GM21786 (cell line): ENCODE results near the gene PROSER2.

Experiments
- ATAC-seq: cut with Tn5 transposase; IDR thresholded peaks from one replicate; pipeline ENCODE4 v1.9.1; 2021; ENCODE audit not compliant: unreplicated experiment

Gene PROSER2

DNA sequence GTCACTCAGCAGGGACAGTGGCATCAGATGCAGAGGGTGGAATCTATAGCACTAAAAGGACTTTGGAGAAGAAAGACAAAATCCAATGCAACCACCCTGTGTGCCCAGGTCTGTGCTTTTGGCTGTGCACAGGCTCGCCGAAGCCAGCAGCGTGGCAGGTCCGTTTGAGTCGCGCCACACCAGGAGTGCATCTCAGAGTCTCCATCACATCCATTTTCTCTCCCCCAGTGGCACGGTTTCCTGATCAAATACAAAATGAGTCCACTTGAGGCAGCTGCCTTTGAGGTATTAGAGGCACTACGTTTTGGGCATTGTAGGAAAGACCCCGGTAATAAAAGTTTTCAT, 23.4 kb upstream of the PROSER2 start:
- no peak for ATAC-seq

DNA sequence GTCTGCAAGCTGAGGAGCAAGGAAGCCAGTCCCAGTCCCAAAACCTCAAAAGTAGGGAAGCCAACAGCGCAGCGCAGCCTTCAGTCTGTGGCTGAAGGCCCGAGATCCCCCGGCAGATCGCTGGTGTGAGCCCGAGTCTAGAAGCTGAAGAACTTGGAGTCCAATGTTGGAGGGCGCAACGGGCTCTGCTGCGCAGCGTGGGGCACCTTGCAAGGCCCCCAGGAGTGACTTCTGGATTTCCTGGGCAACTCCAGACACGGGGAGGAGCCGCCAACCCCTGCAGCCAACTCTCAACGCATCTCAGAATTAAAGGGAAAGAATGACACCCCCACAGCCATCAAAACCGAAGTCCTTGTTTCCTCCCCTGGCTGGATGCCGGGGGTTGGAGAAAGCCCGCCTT, 18.8 kb upstream of the PROSER2 start:
- no peak for ATAC-seq

DNA sequence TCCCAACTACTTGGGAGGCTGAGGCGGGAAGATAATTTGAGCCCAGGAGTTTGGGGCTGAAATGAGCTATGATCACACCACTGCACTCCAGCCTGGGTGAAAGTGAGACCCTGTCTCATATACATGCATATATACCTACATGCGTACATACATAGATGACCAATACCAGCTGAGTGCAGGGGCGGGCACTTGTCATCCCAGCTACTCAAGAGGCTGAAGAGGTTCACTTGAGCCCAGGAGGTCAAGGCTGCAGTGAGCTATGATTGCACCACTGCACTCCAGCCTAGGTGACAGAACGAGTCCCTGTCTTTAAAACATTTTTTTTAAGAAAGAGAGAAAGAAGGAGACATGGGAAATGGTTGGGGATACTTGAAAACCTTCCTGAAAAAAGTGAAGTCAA, 17.4 kb upstream of the PROSER2 start:
- ATAC-seq = no peak

DNA sequence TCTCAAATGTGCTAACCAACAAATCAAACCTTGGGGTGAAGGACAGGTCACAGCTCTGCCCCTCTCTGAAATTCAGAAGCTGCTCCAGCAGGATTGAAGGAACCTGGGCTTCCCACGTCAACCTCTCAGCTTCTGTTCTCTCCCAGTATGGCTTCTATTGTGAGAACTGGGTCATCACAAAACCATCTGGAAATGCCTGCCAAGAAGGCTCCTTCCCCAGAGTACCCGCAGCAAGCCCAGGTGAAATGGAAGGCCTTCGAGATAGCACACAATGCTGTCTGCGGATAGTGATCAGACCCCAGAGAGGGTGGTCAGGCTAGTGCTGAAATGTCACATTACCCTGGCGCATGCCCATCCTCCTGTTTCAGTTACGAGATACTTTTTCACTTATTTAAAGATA, 16.4 kb upstream of the PROSER2 start:
- ATAC-seq = no peak

DNA sequence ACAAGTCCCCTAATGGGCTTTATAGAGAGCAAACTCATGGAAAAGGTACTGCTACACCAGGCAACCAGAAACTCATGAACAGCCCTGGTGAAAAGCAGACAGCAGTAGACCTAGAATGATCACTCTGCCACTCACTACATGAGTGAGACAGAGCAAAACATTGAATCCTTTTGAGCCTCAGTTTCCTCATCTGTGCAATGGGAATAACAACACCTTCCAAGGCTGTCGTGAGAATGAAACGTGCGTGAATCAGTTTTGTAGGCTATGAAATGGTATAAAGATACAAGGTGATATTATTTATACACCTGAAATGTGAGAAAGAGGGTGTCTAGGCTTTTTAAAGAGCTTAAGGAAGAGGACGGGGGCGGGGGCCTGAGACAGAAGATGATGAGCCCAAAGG, 14.3 kb upstream of the PROSER2 start:
- no peak for ATAC-seq

DNA sequence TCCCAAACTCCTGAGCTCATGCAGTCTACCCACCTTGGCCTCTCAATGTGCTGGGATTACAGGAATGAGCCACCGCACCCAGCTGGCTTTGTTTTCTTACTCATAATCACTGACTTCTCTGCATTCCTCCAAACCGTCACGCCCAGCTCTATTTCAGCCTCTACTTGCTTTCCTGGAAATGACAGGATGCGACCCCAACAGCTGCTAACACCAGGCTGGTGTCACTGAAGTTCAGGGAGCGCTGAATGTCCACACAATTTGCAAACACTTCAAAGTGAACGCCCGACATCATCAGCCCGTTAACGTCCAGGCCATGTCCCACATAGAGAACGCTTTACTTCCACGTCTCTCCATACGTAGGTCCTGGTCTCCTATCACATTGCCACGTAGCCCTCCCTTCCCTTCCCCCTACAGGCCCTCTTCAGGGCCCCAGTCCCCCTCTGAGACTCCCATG, 12.8 kb upstream of the PROSER2 start:
- ATAC-seq = no peak

DNA sequence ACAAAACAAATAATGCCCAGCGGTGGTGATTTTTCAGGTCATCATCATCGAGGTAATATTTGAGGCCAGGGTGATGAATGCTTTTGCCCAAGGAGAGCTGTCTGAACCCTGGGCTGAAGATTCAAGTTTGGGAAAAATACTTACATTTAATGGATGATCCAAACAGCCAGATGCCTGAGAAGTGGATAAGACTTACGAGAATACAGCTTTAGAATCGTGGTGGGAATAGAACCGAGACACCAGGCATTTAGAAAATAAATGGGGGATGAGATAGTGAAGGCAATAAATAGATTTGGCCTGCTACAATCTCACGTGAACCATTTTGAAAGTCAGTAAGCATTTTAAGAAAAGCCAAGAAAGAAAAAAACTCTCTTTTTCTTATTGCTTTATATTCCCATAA, 12.2 kb upstream of the PROSER2 start:
- no peak for ATAC-seq

DNA sequence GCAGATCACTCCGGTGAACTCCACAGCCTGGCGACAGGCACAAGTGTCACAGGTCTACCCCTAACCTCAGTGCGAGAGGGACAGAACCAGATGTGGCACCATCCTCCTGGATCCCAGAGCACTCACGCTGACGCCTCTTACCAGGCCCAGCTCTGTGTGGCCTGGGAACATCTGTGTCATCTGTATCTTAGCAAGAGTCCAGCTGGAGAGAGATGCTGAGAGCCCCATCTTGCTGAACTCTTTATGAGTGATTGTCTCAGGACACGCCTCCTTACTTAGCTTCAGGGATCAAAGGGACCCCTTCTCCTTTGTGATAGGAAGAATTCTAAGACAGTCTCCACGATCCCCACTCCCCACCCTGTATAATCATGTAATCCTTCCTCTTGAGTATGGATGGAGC, 10.0 kb upstream of the PROSER2 start:
- ATAC-seq = no peak

DNA sequence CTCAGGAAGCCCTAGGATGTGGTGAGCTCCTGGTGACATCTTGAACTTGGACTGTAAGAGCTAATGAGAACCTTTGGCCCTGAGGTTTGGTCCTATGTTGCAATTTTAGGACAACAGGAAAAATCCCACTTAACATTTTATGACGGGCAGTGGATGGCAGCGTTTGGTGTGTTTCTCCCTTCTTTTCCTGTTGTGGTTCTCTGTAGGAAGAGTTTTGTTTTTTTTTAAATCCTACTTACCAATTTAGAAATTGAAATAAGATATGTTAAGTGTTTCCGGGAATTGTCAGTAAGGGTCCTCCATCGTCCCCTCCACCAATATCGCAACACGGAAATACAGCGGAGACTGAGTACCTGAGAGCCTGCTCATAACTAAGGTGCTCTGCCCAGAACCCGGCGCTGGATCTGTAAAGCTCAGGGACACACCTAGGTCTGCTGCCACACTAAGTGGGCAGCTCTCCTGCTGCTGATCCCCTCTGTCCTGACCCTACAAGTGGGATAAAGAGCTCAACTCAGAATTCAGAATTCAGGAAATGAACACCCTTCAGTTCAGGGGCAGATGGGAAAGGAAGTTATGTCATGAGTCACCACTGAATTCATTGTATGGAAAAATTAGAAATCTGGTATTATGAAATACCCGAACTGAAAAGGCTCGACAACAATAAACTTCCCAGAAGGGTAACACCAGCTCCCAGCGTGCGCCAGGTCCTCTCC, 9.1 kb upstream of the PROSER2 start:
- no peak for ATAC-seq

DNA sequence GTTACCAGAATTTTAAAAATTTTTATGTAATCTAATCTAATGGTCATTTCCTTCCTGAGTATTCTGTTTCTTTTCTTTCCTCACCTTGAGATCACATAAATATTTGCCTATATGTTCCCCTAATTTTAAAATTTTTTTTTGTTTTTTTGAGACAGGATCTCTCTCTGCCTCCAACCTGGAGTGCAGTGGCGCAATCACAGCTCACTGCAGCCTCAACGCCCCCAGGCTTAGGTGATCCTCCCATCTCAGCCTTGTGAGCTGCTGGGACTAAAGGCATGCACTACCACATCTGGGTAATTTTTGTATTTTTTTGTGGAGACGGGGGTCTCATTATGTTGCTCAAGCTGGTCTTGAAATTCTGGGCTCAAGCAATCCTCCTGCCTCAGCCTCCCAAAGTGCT, 4.1 kb upstream of the PROSER2 start:
- ATAC-seq = no peak

DNA sequence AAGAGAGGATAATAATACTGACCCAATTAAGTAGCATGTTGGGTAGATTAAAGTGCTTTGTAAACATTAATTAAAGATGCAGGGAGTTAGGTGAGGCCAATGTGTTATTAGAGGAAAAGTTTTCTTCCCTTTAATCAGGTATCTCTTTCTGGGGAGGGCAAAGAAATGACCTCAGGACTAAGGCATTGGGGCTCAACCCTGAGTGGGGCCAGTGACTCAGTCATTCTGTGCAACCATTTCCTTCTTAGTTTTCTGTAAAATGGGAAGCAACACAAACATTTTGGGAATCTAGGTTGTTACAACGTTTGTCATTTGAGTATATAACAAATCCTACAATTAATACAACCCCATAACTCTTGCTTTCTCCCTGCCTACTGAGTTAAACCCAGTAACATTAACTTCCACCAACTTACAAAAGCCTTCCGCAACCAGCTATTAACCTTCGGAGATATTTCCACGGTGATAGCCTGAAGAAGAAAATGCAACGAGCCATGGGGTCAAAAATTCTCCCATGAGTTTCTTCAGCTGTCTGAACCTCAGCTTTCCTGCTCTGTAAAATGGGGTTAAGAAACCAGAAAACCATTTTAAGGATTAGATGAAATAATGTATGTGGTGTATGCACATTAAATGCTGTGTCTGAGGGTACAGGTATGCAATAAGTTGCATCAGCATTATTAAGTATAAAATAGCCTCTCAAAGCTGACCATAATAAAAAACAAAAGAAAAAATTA, 965 bp upstream of the PROSER2 start:
- ATAC-seq = no peak

DNA sequence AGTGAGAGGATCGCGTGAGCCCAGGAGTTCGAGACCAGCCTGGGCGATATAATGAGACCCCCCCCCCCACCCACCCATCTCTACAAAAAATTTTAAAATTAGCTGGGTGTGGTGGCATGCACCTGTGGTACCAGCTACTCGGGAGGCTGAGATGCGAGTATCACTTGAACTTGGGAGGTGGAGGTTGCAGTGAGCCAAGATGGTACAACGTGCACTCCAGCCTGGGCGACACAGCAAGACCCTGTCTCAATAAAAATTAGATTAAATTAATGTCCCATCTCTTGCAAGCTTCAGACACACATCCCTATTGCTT, 391 bp upstream of the PROSER2 start:
- ATAC-seq = no peak

DNA sequence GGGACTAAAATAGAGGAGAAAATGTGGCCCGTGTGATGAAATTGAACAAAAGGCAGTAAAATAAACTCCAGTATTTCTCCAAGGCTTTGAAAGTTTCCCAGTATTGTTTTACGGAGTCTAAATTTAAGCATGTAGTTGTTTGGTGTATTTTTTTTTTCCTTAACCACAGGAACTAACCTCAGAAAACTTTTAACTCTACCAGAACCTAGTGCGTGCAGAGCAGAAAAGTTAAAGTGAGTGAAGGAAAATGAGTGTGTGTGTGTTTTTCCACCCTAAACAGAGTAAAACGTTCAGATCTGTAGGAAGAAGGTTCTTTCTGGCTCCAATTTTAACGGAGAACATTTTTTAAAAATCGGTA, 812 bp downstream of the PROSER2 start:
- ATAC-seq = no peak

DNA sequence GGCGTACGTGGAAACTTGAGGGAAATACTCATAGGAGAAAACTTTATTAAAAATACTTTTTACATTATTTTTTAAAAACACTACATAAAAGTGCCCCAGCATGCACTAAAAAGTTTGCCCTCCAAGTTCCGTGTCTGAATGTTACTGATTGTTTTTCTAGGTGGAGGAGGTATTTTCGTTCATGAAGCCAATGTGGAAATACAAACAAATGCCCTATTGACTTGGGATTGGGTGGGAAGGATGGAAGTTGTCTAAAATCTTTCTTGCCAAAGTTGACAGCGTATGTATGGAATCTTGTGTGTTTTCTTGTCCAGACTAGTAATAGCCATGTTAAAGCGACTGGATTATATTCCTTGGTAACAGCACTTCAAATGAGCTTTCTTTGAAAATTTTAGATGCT, 1.2 kb downstream of the PROSER2 start:
- no peak for ATAC-seq

DNA sequence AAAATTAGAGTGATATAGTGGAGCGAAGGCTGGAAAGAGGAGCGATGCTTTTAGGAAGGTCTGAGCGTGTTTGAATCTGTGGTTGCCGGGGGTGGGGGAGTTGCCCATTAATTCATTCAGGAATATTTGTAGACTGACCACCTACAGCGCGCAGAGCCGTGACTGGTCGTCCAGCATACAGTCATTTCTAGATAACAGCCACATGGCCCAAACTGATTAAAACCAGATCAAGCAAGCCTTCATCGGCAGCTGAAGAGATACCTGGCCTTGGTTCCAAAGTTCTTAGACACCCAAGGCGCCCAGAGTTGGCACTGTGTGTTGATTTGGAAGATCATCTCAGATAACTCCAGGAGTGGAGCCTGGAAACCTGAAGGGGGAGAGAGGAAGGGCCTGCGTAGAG, 1.7 kb downstream of the PROSER2 start:
- no peak for ATAC-seq

DNA sequence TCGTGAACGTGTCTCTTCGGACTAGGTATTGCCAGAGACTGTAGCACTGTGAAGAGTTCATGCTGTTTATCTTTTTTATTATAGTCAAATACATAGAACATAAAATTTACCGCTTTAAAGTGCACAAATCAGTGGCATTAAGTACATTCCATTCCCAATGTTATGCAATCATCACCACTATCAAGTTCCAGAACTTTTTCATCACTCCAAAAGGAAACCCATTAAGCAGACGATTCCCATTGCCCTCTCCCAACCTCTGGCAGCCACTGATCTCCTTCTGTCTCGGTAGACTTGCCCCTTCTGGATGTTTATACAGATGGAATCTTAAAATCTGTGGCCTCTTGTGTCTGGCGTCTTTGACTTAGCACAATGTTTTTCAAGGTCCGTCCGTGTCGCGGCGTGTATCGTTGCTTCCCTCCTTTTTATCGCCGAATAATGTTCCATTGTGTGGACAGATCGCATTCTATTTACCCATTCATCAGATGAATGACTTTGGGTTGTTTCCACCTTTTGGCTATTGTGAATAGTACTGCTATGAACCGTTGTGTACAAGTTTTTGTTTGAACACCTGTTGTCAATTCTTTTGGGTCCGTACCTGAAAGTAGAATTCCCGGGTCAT, 2.7 kb downstream of the PROSER2 start:
- ATAC-seq = no peak

DNA sequence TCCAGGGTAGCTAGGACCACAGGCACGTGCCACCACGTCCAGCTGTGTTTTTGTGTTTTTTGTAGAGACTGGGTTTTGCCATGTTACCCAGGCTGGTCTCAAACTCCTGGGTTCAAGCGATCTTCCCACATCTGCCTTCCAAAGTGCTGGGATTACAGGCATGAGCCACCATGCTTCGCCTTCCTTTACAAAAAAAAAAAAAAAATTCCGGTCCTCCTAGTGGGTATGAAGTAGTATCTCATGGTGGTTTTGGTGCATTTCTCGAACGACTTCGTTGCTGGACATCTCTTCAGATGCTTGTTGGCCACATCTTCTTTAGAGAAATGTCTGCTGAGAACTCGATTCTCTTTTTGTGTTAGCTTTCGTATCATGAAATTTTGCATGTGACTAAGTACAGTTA, 3.9 kb downstream of the PROSER2 start:
- ATAC-seq = no peak

DNA sequence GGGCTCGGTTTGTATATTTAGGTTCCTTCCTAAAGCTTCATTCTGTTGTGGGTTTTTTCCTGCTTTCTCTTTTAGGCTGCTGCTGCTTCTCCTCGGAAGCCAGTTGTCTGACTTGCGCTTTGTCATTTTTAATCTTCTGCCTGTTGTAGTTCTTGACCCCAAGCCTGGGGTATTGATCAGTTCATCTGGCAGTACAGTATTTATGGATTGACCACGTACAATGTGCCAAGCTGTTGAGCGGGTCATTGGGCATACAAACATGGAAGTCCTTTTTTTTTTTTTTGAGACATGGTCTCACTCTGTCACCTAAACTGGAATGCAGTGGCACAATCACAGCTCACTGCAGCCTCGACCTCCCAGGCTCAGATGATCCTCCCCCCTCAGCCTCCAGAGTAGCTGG, 4.3 kb downstream of the PROSER2 start:
- no peak for ATAC-seq

DNA sequence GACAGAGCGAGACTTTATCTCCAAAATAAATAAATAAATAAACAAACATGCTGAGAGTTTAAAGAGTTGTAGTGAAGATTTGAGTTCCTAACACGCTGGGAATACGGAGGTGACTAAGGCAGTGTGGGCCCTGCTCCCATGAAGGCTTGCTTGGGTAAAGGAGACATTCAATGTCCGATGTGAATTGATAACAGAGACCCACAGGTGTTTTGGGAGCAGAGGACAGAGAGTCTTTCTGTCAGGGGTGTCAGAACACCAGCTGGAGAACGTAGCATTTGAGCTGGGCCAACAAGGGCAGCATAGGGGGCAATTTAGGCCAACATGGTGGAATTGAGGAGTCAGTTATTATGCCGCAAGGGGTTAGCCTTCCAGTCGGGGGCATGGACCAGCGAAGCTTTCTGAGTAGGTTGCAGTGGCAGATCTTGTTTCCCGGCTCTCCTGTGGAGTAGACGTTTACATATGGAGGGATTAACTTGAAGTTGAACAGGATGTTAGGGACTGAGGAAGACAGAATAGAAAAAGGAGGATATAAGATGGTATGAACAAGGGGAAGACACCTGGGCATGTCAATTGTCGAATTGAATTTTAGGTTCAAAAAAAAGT, 5.6 kb downstream of the PROSER2 start:
- ATAC-seq = no peak

DNA sequence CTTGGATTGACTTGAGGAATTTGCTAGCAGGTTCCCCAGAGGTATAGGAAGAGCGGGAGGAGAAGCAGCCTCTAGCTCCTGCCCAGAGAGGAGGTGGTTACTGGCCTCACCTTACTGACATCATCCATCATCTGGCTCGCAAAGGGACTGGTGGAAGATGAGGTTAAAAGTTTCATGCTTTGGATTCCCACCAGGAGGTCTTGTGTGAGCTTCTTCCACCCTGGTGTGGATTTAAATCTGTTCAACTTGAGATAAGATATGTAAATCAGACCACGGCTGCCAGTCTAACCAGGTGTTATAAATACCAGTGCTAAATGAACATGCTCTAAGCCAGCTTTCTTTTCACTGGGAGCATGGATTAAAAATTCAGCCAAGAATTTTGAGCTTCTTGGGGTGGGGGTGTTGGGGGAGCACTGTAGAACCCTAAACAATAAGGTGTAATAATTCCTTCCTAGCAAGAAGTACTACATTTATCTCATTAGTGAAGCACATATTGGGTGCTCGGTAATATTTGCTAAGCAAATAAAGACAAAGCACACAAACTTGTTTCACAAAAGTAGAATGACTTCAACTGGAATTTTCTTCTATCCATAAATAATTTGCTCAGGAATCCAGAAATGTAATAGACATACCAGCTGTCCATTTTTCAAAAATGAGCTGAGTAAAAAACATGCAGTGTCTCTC, 7.8 kb downstream of the PROSER2 start:
- no peak for ATAC-seq

DNA sequence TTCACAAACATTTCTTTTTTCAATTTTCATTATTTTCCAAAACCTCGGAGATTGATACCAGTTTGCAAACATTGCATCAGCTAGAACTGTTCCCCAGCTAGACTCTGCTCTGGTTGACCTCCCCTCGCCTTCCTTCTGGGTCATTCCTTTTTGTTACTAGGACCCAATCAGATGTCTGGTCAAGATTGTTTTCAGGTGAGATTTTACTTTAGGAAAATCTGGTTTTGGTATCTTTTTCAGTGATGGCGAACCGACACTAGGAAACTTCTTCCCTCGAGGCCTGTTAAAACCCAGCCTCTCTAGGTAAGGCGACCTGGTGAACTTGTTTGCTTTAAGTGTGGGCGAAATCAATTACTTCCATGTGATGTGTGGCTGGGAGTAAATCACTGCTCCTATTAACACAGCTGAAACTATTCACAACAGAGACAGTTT, 8.4 kb downstream of the PROSER2 start:
- no peak for ATAC-seq

DNA sequence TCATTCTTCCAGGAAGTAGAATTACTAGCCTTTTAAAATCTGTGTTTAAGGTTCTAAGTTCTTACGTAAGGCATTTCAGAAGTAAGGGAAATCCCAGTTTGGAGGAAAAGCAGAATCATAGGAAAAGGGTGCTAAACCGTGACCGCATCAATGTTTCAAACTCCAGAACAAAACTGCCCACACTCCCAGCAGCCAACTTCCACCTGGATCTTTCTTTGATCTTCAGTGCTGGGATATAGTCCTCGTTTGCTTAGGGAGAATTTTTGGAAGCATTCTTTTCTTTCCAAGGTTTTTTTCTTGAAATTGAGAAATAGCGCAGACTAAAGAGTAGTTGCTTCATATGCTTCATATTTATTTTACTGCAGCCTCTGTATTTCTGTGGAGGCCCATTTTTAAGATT, 8.9 kb downstream of the PROSER2 start:
- no peak for ATAC-seq
